PFSK-1 (cell line): ENCODE results near the gene NEDD4L.

Source experiments
- FOXP2 ChIP-seq: optimal IDR thresholded peaks from 2 replicates; pipeline ENCODE3; 2011; ENCODE audit warnings: borderline replicate concordance, control low read depth, inconsistent platforms; ENCODE audit not compliant: insufficient read depth; ENCODE audit errors: extremely low read length, extremely low read depth
- POLR2AphosphoS5 ChIP-seq: IDR thresholded peaks from 2 replicates; pipeline ENCODE4 v1.6.1; 2012; ENCODE audit warnings: low read depth, mild to moderate bottlenecking, control low read depth, low read length, moderate library complexity
- SIN3A ChIP-seq: IDR thresholded peaks from 2 replicates; pipeline ENCODE4 v1.6.1; 2012; ENCODE audit warnings: mild to moderate bottlenecking, low read length, moderate library complexity, borderline replicate concordance; ENCODE audit not compliant: insufficient read depth
- TAF1 ChIP-seq: IDR thresholded peaks from 2 replicates; pipeline ENCODE4 v1.6.1; 2012; ENCODE audit warnings: low read length, control low read depth, borderline replicate concordance; ENCODE audit not compliant: insufficient read depth
- TF ChIP-seq, protein P1 (sequence below), 2 experiments: IDR thresholded peaks; 2 replicates each; pipeline versions ENCODE4 v1.6.1 to v1.8.0; 2011 to 2012; ENCODE audit warnings: low read depth in 2 of 2, low read length in 2 of 2, control low read depth in 1 of 2, inconsistent platforms in 1 of 2, mild to moderate bottlenecking in 1 of 2, moderate library complexity in 1 of 2; ENCODE audit not compliant: insufficient read depth in 1 of 2

Gene NEDD4L

DNA sequence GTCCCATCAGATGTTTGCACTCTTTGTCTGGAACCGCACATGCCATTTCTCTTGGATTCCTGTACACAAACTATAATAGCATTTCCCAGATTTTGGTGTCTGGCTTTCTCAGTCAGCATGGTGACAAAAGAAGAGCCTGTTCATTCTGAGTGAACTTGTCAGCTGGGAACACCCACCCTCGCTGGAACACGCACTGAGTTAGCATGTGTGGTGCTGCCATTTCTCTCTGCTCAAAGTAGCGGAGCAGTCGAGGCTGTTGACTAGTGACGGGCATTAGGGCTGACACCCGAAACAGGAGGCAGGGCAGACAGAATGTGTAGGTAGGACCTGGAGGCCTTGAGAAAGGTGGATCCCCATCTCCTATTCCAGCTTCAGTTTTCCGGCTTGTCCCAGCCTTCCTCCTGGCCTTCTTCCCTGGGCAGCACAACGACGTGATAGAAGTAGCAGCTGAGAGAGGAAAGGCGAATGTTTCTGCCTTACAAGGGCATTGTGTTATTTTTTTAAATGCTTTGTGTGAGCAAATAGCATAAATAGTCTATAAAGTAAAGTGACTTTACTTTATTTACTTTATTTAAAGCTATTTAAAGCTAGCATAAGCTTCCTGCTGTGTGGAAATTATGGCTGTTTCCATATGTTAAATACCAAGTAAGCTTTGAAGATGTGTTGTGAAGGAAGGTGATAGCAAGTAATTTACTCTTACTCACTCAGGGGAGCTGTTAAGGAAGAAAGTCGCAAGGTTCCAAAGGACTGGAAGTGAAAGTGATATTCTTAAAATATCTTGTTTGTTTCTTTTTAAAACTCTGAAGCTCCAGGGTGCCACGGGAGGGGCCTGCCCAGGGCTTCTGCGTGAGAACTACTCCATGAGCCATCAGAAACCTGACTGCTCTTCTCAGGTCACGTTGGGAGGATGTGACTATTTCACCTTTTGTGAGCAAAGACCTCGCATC lies 272.6 kb downstream of the NEDD4L start:
- TF ChIP-seq SIN3A (no peak), TAF1 (no peak), POLR2AphosphoS5 (no peak), FOXP2 (no peak)
- TF ChIP-seq, protein P1, sequence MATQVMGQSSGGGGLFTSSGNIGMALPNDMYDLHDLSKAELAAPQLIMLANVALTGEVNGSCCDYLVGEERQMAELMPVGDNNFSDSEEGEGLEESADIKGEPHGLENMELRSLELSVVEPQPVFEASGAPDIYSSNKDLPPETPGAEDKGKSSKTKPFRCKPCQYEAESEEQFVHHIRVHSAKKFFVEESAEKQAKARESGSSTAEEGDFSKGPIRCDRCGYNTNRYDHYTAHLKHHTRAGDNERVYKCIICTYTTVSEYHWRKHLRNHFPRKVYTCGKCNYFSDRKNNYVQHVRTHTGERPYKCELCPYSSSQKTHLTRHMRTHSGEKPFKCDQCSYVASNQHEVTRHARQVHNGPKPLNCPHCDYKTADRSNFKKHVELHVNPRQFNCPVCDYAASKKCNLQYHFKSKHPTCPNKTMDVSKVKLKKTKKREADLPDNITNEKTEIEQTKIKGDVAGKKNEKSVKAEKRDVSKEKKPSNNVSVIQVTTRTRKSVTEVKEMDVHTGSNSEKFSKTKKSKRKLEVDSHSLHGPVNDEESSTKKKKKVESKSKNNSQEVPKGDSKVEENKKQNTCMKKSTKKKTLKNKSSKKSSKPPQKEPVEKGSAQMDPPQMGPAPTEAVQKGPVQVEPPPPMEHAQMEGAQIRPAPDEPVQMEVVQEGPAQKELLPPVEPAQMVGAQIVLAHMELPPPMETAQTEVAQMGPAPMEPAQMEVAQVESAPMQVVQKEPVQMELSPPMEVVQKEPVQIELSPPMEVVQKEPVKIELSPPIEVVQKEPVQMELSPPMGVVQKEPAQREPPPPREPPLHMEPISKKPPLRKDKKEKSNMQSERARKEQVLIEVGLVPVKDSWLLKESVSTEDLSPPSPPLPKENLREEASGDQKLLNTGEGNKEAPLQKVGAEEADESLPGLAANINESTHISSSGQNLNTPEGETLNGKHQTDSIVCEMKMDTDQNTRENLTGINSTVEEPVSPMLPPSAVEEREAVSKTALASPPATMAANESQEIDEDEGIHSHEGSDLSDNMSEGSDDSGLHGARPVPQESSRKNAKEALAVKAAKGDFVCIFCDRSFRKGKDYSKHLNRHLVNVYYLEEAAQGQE (IDR thresholded peaks at IDR 0.05; ENCODE audit: insufficient read depth in 1 of 2, low read depth in 2 of 2, low read length in 2 of 2), result no peak

DNA sequence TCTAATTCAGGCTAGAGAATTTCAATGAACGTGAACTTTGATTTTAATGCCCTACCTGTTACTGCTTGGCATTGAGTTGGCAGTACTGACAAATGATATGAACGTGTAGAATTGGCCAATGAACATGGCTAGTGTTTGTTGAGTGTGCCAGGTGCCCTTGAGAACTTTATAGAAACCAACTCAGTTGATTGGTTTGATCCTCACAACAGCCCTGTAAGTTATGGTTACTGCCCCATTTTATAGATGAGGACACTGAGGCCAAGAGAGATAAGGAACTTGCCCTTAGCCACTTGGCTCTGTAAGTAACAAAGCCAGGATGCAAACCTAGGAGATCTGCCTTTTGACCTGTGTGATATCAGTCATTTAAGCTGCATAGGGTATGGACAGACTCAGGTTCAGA lies 275.7 kb downstream of the NEDD4L start:
- TF ChIP-seq, protein P1 (IDR thresholded peaks at IDR 0.05; ENCODE audit: insufficient read depth in 1 of 2, low read depth in 2 of 2, low read length in 2 of 2), result no peak
- TF ChIP-seq TAF1 (no peak), SIN3A (no peak), POLR2AphosphoS5 (no peak), FOXP2 (no peak)

DNA sequence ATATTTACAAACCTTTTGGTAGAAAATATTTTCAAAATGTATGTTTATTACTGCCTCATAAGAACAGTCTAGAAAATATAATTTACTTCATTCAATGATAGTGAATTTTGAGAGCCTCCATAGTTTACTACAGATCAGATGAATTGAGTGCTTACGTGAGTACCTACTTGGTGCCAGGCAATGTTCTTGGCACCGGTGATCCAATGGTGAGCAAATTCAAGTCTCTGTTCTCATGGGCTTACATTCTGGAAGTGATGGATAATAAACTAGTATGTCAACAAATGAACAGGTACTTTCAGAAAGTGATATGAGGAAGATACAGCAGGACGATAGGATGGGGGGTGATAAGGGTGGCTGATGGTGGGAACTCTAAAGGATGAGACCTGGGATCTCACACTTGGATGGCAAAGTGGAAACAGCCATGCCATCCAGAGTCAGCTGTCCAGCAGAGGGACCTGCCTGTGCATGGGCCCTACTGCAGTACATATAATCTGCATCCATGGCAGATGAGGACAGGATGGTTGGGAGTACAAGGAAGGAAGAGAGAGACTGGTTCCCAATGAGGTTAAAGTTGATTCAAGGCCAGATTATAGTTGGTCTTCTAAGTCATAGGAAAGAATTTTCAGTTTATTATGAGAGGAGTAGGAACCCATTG lies 277.0 kb downstream of the NEDD4L start:
- no peak for TF ChIP-seq POLR2AphosphoS5

DNA sequence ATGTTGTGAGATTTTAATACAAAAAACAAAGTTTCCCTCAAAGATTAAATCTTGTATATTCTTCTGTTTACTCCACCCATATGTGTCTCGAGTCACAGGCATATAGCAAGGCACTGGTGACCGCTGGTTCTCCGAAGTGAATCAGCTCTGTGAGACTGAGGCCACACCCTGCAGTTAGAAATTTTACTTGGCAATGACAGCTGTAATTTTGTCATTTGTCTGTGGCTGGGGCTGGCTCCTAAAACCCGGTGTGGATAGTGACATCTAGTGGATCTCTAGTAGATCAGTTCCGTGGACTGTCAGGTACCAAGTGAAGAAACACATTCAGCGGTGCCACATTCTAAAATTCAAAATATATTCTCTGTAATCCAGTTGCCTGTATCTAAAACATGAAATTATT lies 278.0 kb downstream of the NEDD4L start:
- TF ChIP-seq FOXP2 (no peak), TAF1 (no peak), POLR2AphosphoS5 (no peak), SIN3A (no peak)
- TF ChIP-seq, protein P1 (IDR thresholded peaks at IDR 0.05; ENCODE audit: insufficient read depth in 1 of 2, low read depth in 2 of 2, low read length in 2 of 2), result no peak

DNA sequence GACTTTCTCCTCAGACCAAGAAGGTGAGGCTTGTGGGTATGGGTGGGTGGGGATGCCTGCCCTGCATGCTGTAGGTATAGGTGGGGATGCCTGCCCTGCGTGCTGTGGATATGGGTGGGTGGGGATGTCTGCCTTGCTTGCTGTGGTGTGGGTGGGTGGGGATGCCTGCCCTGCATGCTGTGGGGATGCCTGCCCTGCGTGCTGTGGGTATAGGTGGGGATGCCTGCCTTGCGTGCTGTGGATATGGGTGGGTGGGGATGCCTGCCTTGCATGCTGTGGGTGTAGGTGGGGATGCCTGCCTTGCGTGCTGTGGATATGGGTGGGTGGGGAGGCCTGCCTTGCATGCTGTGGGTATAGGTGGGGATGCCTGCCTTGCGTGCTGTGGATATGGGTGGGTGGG lies 278.4 kb downstream of the NEDD4L start:
- no peak for TF ChIP-seq TAF1
- no peak for TF ChIP-seq FOXP2
- no peak for TF ChIP-seq SIN3A
- TF ChIP-seq, protein P1 (IDR thresholded peaks at IDR 0.05; ENCODE audit: insufficient read depth in 1 of 2, low read depth in 2 of 2, low read length in 2 of 2), result no peak
- no peak for TF ChIP-seq POLR2AphosphoS5
